GM18499 (cell line): ENCODE measurements around the gene CCNJ.
"Not testable (repeated sequence)": the region's sequence is repeated elsewhere in the genome, so short reads cannot be mapped to it uniquely, and the experiment has no call there.

ENCODE experiments used
- ATAC-seq: cut with Tn5 transposase; IDR thresholded peaks from one replicate; pipeline ENCODE4 v1.9.1; 2021; ENCODE audit warnings: moderate number of reproducible peaks; ENCODE audit not compliant: insufficient read depth, unreplicated experiment

CCNJ gene

GRCh38 chr10:96043033-96043892 lies at the start of gene CCNJ:
TSS of gene CCNJ (plus strand) at chr10:96043583. CDS start at chr10:96044394, 811 bp downstream.
- peak; percentile 58 for ATAC-seq

- ATAC-seq: not testable (repeated sequence)
These were observed 49.0 kb upstream of the CCNJ start for GRCh38 chr10:95994376-95994775.

- ATAC-seq: no peak
These were observed 45.1 kb upstream of the CCNJ start for GRCh38 chr10:95998255-95998784.

GRCh38 chr10:96013956-96014355 lies 29.4 kb upstream of the CCNJ start:
- ATAC-seq: no peak

- no peak for ATAC-seq
These were observed 28.8 kb upstream of the CCNJ start for GRCh38 chr10:96014473-96015102.

- no peak for ATAC-seq
These were observed 26.1 kb upstream of the CCNJ start for GRCh38 chr10:96017191-96017687.

GRCh38 chr10:96021332-96021731 lies 22.1 kb upstream of the CCNJ start:
- no peak for ATAC-seq

GRCh38 chr10:96022739-96023138 lies 20.6 kb upstream of the CCNJ start:
- no peak for ATAC-seq

GRCh38 chr10:96023168-96023567 lies 20.2 kb upstream of the CCNJ start:
- no peak for ATAC-seq

GRCh38 chr10:96025566-96025965 lies 17.8 kb upstream of the CCNJ start:
- ATAC-seq: no peak

GRCh38 chr10:96034625-96035024 lies 8.8 kb upstream of the CCNJ start:
- no peak for ATAC-seq

- no peak for ATAC-seq
These were observed 4.7 kb upstream of the CCNJ start for GRCh38 chr10:96038476-96039387.

- ATAC-seq: no peak
These were observed 2.2 kb upstream of the CCNJ start for GRCh38 chr10:96041146-96041545.

GRCh38 chr10:96043893-96044715 lies 721 bp downstream of the CCNJ start:
- peak; percentile 17 for ATAC-seq

- no peak for ATAC-seq
These were observed 1.4 kb downstream of the CCNJ start for GRCh38 chr10:96044736-96045135.

- ATAC-seq: no peak
These were observed 3.2 kb downstream of the CCNJ start for GRCh38 chr10:96046546-96046945.

- ATAC-seq: no peak
These were observed 3.7 kb downstream of the CCNJ start for GRCh38 chr10:96047004-96047649.

- ATAC-seq: not testable (repeated sequence)
These were observed 4.5 kb downstream of the CCNJ start for GRCh38 chr10:96047925-96048324.

GRCh38 chr10:96049340-96049739 lies 6.0 kb downstream of the CCNJ start:
- no peak for ATAC-seq
